Prostate gland (tissue), 2 donors: ENCODE measurements around the gene RAMACL. TPM values are rescaled to one million over a fixed set of nuclear protein-coding genes. Genes with fewer than 3 reads are reported as not detected.

Experiments used
- DNase-seq: peaks from one replicate; pipeline ENCODE4 v3.0.0-alpha.2; 2019; ENCODE audit warnings: low spot score
- H3K27ac ChIP-seq, 2 donors: fragments of 200-600 bp; sonication (generic); 2 replicates each; pipeline ENCODE4 v1.5.1; 2017 to 2019
- H3K27me3 ChIP-seq: fragments of 200-600 bp; sonication (generic); replicated peaks from 2 replicates; pipeline ENCODE4 v1.5.1; 2019; ENCODE audit not compliant: insufficient read depth
- H3K36me3 ChIP-seq, 2 donors: fragments of 200-600 bp; sonication (generic); 1 replicate in 1 of 2; 2 replicates in 1 of 2; pipeline versions ENCODE4 v1.5.1 to v1.8.1; 2017 to 2019
- H3K4me1 ChIP-seq: fragments of 200-600 bp; sonication (generic); replicated peaks from 2 replicates; pipeline ENCODE4 v1.5.1; 2019
- H3K4me3 ChIP-seq, 2 donors: fragments of 200-600 bp; sonication (generic); 2 replicates each; pipeline ENCODE4 v1.5.1; 2017 to 2019
- H3K9me3 ChIP-seq: fragments of 200-600 bp; sonication (generic); 2 replicates; pipeline ENCODE4 v1.5.1; 2017
- POLR2A ChIP-seq: fragments of 450-650 bp; IDR thresholded peaks from one replicate; pipeline ENCODE4 v1.6.1; 2016; ENCODE audit warnings: antibody characterized with exemption, mild to moderate bottlenecking
- POLR2AphosphoS5 ChIP-seq: sonication (generic); formaldehyde crosslinking; IDR thresholded peaks from one replicate; pipeline ENCODE4 v1.6.1; 2017; ENCODE audit warnings: antibody characterized with exemption
- WGBS: methylation state at CpG from one replicate; pipeline ENCODE4 v1.1.5; 2018; 5-methylcytosine and 5-hydroxymethylcytosine counted together
- intact Hi-C: fragments of 100-400 bp; cut with DNase I; formaldehyde crosslinking; loops from one replicate; pipeline ENCODE4 v1.14.2; 2022
- total RNA-seq, 2 donors: library from RNA; depleted of rRNA; stranded (reverse); fragments of >200 nt; gene quantifications; one replicate each; pipeline ENCODE4 v1.1.0, GENCODE V29; 2016
- TF ChIP-seq, protein P1 (sequence below), 4 experiments: fragments of 200-600 bp in 2 of 4; fragments of 450-650 bp in 2 of 4; sonication (generic) in 2 of 4; IDR thresholded peaks; 1 replicate in 3 of 4; 2 replicates in 1 of 4; pipeline ENCODE4 v1.5.1; 2016 to 2019; ENCODE audit warnings: antibody characterized with exemption in 4 of 4, mild to moderate bottlenecking in 2 of 4, moderate library complexity in 2 of 4

The RAMACL gene
- total RNA-seq, 2 donors from 2014 or later = 0.68 to 1.1 TPM

DNA sequence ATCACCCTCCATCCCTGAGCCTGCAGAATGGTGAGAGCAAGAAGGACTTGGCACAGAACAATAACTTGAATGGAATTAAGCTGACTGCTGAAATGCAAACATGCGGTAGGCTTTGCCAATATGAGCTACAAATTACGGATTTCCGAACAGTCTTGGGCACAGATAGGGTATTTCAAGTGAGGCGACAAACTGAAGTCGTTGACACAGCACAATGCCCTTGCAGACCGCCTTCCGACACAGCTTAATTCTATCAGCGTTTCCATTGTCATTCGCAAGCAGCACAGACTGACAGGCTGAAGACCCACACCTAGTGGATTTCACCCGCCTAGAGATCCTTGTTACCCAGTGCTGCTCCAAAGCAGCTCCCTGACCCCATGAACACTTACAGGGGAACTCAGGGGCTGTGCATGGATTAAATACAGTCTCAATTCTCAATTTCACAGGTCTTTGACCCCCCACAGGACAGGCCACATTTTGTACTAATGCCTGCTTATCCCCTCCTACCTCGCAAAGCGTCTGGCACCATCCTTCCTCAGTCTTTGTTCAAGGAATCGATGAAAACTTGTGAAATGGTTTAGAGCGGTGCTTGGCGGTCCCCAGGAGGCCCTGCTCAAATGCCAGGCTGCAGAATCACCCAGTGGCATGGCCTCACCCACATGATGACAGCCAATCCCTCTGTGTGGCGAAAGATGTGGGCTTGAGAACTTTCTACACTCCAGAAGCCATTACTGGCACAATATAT, 34.6 kb downstream of the RAMACL start:
- no peaks in the 10 kb centered on the region for H3K36me3 ChIP-seq
- 82% methylated on average over 16 of the region's 16 CpGs for WGBS
- intact Hi-C loops = no loop called here

DNA sequence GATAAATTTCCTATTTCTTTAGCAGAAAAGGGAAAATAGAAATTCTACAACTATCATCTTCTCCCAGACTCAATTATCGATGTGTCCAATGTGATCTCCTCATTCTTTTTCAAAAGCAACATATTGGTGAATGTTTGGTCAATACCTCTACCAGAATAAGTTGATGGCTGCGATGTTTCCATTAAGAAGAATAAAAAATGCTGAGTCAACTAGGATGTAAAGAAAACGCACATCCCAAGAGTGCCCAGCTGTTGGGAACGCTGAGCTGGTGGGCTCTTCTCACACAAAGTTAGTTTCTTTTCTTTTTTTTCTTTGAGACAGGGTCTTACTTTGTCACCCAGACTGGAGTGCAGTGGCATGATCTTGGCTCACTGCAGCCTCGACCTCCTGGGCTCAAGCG, 39.8 kb downstream of the RAMACL start:
- Histone ChIP-seq H3K27ac (no peak overlapping the region), H3K9me3 (no peaks in the 10 kb centered on the region), H3K36me3 (no peaks in the 10 kb centered on the region), H3K4me1 (peaks cover 6% of the 10 kb centered on the region), H3K27me3 (no peaks in the 10 kb centered on the region), H3K4me3 (no peak overlapping the region)
- 96% methylated on average over 6 of the region's 6 CpGs for WGBS
- no peak for DNase-seq
- TF ChIP-seq, protein P1, sequence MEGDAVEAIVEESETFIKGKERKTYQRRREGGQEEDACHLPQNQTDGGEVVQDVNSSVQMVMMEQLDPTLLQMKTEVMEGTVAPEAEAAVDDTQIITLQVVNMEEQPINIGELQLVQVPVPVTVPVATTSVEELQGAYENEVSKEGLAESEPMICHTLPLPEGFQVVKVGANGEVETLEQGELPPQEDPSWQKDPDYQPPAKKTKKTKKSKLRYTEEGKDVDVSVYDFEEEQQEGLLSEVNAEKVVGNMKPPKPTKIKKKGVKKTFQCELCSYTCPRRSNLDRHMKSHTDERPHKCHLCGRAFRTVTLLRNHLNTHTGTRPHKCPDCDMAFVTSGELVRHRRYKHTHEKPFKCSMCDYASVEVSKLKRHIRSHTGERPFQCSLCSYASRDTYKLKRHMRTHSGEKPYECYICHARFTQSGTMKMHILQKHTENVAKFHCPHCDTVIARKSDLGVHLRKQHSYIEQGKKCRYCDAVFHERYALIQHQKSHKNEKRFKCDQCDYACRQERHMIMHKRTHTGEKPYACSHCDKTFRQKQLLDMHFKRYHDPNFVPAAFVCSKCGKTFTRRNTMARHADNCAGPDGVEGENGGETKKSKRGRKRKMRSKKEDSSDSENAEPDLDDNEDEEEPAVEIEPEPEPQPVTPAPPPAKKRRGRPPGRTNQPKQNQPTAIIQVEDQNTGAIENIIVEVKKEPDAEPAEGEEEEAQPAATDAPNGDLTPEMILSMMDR (IDR thresholded peaks at IDR 0.05) = no peak
- TF ChIP-seq POLR2A = no peak
- TF ChIP-seq POLR2AphosphoS5 = no peak
- intact Hi-C loops = no loop called here

More for the DNA sequence above, 34.6 kb downstream of the RAMACL start:
- Histone ChIP-seq H3K27me3 (no peaks in the 10 kb centered on the region), H3K4me1 (no peaks in the 10 kb centered on the region), H3K27ac (no peak overlapping the region), H3K4me3 (no peak overlapping the region), H3K9me3 (no peaks in the 10 kb centered on the region)
- TF ChIP-seq POLR2A = no peak
- TF ChIP-seq, protein P1 (IDR thresholded peaks at IDR 0.05) = no peak
- TF ChIP-seq POLR2AphosphoS5 = no peak
- no peak for DNase-seq

- Histone ChIP-seq H3K27me3 (no peaks in the 10 kb centered on the region), H3K4me3 (no peak overlapping the region), H3K36me3 (no peaks in the 10 kb centered on the region), H3K4me1 (peaks cover 6% of the 10 kb centered on the region), H3K9me3 (no peaks in the 10 kb centered on the region), H3K27ac (no peak overlapping the region)
- no peak for DNase-seq
- TF ChIP-seq, protein P1 (IDR thresholded peaks at IDR 0.05) = no peak
- no peak for TF ChIP-seq POLR2A
- TF ChIP-seq POLR2AphosphoS5 = no peak
- intact Hi-C loops = no loop called here
- 85% methylated on average over 19 of the region's 19 CpGs for WGBS
Observed at GRCh38 chr6:166545156-166546034, 41.1 kb downstream of the RAMACL start.

GRCh38 chr6:166544296-166544605, 42.2 kb downstream of the RAMACL start:
- intact Hi-C loops = no loop called here
- Histone ChIP-seq H3K36me3 (no peaks in the 10 kb centered on the region), H3K9me3 (no peaks in the 10 kb centered on the region), H3K27ac (no peak overlapping the region), H3K4me1 (peaks cover 6% of the 10 kb centered on the region), H3K27me3 (no peaks in the 10 kb centered on the region), H3K4me3 (no peak overlapping the region)
- TF ChIP-seq, protein P1 (IDR thresholded peaks at IDR 0.05) = no peak
- TF ChIP-seq POLR2AphosphoS5 = no peak
- no peak for TF ChIP-seq POLR2A
- 87% methylated on average over 10 of the region's 10 CpGs for WGBS
- no peak for DNase-seq
